Measurements from ENCODE around the gene MC5R.

The MC5R gene

DNA sequence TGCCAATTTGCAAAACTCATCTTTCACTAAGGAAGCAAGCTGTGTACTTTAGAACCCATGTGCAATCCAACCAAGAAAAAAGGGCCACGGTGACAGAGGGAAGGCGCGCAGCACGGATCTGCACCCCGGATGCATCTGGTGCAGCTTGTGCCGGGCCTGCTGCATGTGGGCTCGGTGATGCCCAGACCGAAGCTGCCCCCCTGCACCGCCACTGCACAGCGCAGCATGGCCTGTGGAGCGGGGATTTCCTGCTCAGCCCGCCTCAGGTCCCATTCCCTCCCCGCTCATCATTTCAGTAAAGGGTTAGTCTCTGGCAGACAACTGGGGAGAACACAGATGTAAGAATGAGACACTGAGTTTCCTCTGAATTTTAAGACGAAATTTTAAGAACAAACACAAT, 48.4 kb downstream of the MC5R start:
- DNase-seq (ENCODE audit: extremely low read depth, low read depth), result no peak
- H3K4me3 ChIP-seq (replicated peaks; ENCODE audit: low read depth, low read length), result no peak overlapping the region
- TF ChIP-seq, protein P1, sequence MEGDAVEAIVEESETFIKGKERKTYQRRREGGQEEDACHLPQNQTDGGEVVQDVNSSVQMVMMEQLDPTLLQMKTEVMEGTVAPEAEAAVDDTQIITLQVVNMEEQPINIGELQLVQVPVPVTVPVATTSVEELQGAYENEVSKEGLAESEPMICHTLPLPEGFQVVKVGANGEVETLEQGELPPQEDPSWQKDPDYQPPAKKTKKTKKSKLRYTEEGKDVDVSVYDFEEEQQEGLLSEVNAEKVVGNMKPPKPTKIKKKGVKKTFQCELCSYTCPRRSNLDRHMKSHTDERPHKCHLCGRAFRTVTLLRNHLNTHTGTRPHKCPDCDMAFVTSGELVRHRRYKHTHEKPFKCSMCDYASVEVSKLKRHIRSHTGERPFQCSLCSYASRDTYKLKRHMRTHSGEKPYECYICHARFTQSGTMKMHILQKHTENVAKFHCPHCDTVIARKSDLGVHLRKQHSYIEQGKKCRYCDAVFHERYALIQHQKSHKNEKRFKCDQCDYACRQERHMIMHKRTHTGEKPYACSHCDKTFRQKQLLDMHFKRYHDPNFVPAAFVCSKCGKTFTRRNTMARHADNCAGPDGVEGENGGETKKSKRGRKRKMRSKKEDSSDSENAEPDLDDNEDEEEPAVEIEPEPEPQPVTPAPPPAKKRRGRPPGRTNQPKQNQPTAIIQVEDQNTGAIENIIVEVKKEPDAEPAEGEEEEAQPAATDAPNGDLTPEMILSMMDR (IDR thresholded peaks at IDR 0.05; ENCODE audit: low read depth, low read length, missing control alignments), result no peak

DNA sequence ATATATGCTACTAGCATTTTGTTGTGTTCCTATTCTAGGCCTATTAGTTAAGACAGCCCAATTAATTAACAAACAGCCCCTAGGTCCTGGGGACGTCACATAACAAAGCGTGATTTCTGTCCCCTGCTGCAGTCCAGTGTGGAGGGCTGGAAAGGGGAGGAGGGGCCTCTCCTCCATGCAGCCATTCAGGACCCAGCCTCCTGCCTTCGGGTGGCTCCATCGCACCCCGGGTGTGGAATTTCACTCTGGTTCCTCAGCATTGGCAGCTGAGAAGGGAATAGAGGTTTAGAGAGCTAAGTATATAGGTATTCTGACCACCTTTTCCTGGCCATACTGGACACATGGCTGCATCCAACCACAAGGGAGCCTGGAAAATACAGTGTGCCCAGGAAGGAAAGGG, 49.0 kb downstream of the MC5R start:
- no peak for DNase-seq (ENCODE audit: extremely low read depth, low read depth)

DNA sequence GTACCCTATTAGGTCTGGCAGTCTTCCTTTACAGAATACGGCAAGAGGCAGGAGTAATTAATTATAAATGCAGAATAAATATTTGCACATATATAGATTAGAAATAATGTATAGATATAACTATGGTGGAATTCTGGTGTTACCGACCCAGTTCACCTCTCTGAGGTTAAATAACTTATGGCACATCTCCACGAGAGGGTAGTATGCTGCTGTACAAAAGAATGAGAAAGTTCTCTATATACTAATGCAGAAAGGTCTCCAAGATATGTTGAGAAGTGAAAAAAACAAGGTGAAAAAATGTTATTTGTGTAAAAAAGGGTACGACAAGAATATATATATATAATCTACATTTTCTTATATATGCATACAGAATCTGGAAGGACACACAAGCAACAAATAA, 50.6 kb downstream of the MC5R start:
- DNase-seq (ENCODE audit: extremely low read depth, low read depth), result no peak
- TF ChIP-seq, protein P1 (IDR thresholded peaks at IDR 0.05; ENCODE audit: low read depth, low read length, missing control alignments), result no peak
- no peak overlapping the region for H3K4me3 ChIP-seq (replicated peaks; ENCODE audit: low read depth, low read length)

More for the DNA sequence above, 49.0 kb downstream of the MC5R start:
- TF ChIP-seq, protein P1 (IDR thresholded peaks at IDR 0.05; ENCODE audit: low read depth, low read length, missing control alignments), result no peak
- H3K4me3 ChIP-seq (replicated peaks; ENCODE audit: low read depth, low read length), result no peak overlapping the region

Measured in HFF-Myc (cell line).